ENCODE measurements around the gene ACP7.
A peak's percentile ranks its signal among the peaks of the same experiment; 100 is the strongest.
"Not testable (repeated sequence)": the region's sequence is repeated elsewhere in the genome, so short reads cannot be mapped to it uniquely, and the experiment has no call there.

Gene ACP7

GRCh38 chr19:39106194-39106593, 22.0 kb downstream of the ACP7 start:
- DNase-seq (ENCODE audit: low spot score) = peak; percentile 48

- DNase-seq (ENCODE audit: low spot score) = no peak
Measured at GRCh38 chr19:39109641-39110040, 25.5 kb downstream of the ACP7 start.

- peak; percentile 52 for DNase-seq (ENCODE audit: low spot score)
Measured at GRCh38 chr19:39110263-39110967, 26.2 kb downstream of the ACP7 start.

GRCh38 chr19:39111593-39112199, 27.5 kb downstream of the ACP7 start:
- DNase-seq (ENCODE audit: low spot score) = no peak

- no peak for DNase-seq (ENCODE audit: low spot score)
Measured at GRCh38 chr19:39112338-39112890, 28.2 kb downstream of the ACP7 start.

GRCh38 chr19:39113199-39113598, 29.0 kb downstream of the ACP7 start:
- no peak for DNase-seq (ENCODE audit: low spot score)

GRCh38 chr19:39115105-39115847, 31.1 kb downstream of the ACP7 start:
- no peak for DNase-seq (ENCODE audit: low spot score)

GRCh38 chr19:39117023-39117422, 32.9 kb downstream of the ACP7 start:
- DNase-seq (ENCODE audit: low spot score) = not testable (repeated sequence)

- DNase-seq (ENCODE audit: low spot score) = no peak
Measured at GRCh38 chr19:39119830-39120229, 35.7 kb downstream of the ACP7 start.

GRCh38 chr19:39122934-39123731, 39.0 kb downstream of the ACP7 start:
- DNase-seq (ENCODE audit: low spot score) = no peak

GRCh38 chr19:39124136-39124764, 40.1 kb downstream of the ACP7 start:
- DNase-seq (ENCODE audit: low spot score) = no peak

- DNase-seq (ENCODE audit: low spot score) = no peak
Measured at GRCh38 chr19:39125199-39125553, 41.0 kb downstream of the ACP7 start.

GRCh38 chr19:39125554-39126311, 41.6 kb downstream of the ACP7 start, which contains the start of gene PAK4:
PAK4 (plus strand) TSS chr19:39125786; CDS start chr19:39169554, 43,768 bp downstream.
- peak; percentile 97 for DNase-seq (ENCODE audit: low spot score)

- DNase-seq (ENCODE audit: low spot score) = no peak
Measured at GRCh38 chr19:39126312-39127187, 42.4 kb downstream of the ACP7 start.

GRCh38 chr19:39127812-39128515, 43.8 kb downstream of the ACP7 start:
- DNase-seq (ENCODE audit: low spot score) = peak; percentile 40

- DNase-seq (ENCODE audit: low spot score) = no peak
Measured at GRCh38 chr19:39128516-39129079, 44.4 kb downstream of the ACP7 start.

GRCh38 chr19:39129116-39129515, 44.9 kb downstream of the ACP7 start:
- DNase-seq (ENCODE audit: low spot score) = no peak

All from pons (tissue), 1 donor.